NCI-H2171 treated with DMSO at 0.1 percent for 48 hours (cell line): ENCODE measurements around the gene C22orf23.
"Not testable (repeated sequence)": the region's sequence is repeated elsewhere in the genome, so short reads cannot be mapped to it uniquely, and the experiment has no call there.

ENCODE experiments used
- DNase-seq: peaks from one replicate; lab custom pipeline; 2025; lab: John Stamatoyannopoulos, UW

Gene C22orf23

GRCh38 chr22:37954686-37955085 is 1.3 kb upstream of the C22orf23 start:
- no peak for DNase-seq

DNA sequence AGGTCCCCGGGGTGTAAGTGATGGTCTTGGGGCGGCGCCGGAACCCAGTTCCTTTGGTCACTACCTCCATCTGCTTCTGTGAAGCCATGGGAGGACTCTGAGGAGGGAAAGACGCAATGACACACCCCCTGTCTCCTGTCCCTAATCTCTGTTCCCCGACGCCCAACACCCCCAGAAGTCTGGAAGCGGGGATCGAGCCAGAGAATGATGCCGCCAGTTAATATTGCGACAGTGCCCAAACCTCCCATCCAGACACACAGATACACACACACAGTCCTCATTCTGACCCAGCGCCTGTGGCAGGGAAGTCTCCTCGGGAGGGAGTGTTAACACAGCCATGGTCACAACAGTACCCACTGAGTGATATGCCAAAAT is 352 bp downstream of the C22orf23 start:
- no peak for DNase-seq

DNA sequence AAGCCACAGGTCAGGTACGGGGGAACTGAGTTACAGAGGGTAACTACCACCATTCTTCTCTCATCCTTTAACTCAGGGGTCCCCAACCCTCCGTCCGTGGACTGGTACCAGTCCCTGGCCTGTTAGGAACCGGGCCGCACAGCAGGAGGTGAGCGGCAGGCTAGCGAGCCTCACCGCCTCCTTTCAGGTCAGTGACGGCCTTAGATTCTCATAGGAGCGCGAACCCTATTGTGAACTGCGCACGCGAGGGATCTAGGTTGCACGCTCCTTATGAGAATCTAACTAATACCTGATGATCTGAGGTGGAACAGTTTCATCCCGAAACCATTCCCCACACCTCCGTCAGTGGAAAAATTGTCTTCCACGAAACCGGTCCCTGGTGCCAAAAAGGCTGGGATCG is 772 bp downstream of the C22orf23 start:
- not testable (repeated sequence) for DNase-seq

GRCh38 chr22:37951305-37951704 is 2.1 kb downstream of the C22orf23 start:
- DNase-seq: peak; percentile 62

DNA sequence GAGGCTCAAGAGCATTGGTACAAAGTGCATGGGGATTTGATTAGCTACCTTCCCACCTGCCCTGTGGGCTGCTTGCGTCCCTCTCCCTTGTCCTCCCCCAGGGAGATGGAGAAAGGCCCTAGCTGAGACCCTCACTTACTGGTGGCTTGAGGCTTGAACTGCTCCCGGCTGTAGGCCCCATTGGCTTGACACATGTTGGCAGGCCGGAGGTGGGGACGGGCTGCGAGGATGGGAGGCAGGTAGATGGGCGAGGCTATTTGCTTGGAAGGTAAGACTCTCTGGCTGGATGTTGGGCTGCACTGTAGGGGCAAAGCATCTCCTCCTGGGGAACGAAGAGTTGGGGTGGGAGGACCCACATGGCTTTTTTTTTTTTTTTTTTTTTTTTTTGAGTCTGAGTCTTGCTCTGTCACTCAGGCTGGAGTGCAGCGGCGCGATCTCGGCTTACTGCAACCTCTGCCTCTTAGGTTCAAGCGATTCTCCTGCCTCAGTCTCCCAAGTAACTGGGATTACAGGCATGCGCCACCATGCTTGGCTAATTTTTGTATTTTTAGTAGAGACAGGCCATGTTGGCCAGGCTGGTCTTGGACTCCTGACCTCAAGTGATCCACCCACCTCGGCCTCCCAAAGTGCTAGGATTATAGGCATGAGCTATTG is 6.1 kb downstream of the C22orf23 start:
- not testable (repeated sequence) for DNase-seq

DNA sequence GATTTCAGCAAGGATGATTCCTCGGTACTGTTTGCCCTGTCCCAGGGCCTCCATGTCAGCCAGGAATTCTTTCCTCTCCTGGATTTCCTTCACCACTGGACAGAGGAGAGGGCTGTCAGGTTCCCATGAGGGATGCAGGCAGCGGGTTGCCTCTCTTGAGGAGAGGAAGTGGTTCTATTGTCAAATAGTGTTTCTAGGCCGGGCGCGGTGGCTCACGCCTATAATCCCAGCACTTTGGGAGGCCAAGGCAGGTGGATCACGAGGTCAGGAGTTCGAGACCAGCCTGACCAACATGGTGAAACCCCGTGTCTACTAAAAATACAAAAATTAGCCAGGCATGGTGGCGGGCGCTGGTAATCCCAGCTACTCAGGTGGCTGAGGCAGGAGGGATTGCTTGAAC is 9.0 kb downstream of the C22orf23 start:
- DNase-seq: not testable (repeated sequence)

DNA sequence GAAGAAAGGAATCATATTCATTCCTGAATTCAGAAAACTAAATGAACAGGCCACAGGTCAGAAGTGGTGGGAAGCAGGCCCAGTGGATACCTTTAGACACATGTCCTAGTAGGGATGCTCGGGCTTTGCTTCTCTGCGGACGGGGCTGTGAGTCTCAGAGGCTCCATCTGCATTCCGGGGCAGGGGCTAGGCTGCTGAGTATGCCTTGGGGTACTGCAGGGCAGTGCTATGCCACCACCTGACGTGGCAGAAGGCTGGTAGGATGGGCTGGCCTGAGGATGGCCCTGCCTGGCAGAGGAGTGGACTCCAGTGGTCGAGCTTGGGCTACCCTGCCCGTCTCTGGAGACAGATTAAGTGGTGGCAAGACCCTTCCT is 9.6 kb downstream of the C22orf23 start:
- no peak for DNase-seq

DNA sequence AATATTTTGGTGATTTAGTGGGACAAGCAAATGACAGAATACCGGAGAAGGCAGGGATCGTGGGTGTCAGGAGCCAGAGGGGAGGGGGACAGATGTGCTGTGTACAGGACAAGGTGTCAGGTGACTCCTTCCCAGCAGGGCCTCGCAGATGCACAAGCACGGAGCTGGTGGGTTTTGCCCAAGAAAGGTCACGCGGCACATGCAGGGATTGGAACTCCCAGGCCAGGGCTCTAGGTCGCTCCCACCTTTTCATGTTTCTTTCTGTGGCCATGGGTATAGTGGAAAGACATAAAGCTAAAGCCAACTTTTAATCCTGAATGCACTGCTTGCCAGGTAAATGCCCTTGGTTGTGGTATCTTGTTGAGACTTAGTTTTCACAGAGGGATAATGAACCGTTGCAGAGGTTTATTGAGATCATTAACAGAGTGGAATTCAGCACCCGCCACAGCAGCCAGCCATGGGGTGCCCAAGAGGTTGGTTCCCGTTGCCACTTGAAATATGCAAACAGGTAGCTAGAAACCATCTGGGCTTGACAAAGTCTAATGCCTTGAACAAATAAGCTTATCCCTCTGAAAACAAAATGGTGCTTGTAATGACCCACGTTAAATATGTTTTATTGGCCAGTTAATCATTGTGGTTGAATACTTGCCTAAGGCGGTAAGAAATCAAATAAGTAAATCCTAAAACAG is 10.1 kb downstream of the C22orf23 start:
- DNase-seq: peak; percentile 66

DNA sequence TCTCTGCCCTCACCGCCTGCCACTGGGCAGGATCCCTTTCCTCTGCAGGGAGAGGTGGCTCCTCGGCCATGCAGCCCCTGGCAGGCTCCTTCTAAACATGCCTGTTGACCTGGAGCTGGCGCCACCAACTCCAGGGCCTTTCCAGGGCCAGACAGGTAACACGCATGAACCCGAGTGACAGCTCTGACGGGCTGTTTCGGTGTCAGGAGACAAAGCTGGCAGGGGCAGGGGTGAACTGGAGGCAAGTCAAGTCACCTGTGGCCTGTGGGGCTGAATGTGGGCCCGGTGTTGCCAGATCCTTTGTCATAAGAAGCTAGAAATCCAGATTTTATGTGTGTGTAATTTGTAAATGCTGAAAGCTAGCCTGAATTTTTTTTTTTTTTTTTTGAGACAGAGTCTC is 11.3 kb downstream of the C22orf23 start:
- no peak for DNase-seq

GRCh38 chr22:37940698-37941376 is 12.6 kb downstream of the C22orf23 start:
- DNase-seq: no peak

GRCh38 chr22:37933711-37934376 is 19.6 kb downstream of the C22orf23 start:
- peak; percentile 48 for DNase-seq

GRCh38 chr22:37932821-37933578 is 20.4 kb downstream of the C22orf23 start:
- no peak for DNase-seq

GRCh38 chr22:37932401-37932800 is 21.0 kb downstream of the C22orf23 start:
- DNase-seq: no peak

DNA sequence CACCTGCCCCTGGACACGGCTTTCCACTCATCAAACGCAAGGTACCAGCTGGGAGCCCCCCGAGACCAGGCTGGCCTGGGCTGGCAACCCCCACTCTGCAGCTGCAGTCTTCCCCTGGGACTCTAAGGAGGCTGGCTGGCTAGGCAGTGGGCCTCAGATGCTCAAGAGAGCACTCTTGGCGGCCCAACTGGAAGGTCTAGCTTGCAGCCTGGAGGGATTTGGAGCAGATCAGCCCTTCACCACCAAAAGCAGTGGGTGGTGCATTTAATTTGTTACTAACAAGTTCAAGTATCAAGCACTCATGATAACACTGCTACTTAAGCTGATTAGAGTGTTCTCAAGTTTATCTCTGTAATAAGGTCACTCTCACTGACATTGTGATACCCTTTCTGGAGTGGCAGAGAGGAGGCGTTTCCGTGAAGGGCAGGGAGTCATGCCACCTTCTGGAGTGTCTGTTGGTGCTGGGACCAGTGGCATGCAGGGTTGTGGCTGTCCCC is 21.5 kb downstream of the C22orf23 start:
- no peak for DNase-seq

DNA sequence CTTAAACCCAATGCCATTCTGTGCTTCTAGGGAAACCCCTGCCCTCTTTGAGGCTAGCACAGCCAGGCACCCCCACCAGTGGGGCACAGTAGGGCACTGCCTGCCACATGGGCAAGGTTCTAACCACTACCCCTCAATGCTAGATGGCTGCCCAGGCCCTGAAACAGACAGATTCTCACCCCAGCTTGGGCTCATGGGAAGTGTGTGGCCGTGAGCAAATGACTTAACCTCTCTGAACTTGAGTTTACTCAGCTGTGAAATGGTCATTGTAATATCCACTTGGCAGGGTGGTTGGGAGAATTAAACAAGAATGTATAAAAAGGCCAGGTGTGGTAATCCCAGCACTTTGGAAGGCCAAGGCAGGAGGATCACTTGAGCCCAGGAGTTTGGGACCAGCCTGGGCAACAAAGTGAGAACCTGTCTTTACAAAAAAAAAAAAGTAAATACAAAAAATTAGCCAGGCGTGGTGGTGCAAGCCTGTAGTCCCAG is 22.4 kb downstream of the C22orf23 start:
- no peak for DNase-seq

DNA sequence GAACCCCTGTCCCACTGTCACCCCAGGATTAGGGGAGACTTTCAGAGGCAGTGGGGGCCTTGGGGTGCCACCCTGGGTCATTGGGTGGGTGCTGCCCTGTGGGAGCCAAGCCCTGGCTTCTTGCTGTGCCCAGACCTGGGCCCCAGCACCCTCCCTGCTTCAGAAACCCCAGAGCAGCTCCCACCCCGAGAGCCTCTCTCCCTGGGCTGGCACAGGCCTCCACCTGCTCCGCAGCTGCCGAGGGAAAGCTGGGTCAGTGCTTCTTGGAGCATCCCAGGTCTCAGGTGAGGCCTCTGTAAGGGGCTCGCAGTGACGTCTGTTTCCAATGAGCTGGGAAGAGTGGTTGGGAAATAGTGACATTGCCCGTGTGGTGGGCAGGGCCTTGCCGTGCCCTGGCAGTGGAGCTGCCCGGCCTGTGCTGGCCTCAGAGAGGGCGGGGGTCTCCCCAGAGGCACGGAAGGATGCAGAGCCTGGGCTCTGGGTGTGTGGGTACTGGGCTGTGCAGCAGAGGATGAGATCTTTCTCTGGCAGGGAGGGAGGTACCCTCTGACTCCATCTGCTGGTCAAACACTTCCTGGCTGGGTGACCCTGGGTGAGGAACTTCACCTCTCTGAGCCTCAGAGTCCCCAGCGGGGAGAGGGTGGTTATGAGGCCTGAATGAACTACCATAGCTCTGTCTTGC is 23.0 kb downstream of the C22orf23 start:
- DNase-seq: peak; percentile 10

DNA sequence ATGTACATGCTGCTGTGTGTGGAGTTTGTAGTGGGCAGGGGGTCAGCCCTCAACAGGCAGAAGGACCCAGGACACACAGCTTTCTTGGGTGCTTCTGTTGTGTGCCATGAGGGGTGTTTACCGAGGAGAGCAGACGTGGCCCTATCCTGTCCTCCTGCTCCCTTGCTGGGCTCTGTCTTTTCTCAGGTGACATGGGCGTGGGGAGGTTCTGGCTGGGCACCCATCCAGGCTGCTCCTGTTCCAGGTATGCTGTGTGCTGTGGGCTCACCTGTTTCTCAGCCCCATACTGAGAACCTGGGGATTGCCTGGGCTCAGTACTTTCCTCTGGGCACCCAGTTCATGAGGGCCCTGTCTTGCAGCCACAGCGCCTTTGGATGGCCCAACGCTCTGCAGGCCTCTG is 24.0 kb downstream of the C22orf23 start:
- DNase-seq: no peak

GRCh38 chr22:37927637-37927936 is 25.8 kb downstream of the C22orf23 start:
- DNase-seq: no peak

DNA sequence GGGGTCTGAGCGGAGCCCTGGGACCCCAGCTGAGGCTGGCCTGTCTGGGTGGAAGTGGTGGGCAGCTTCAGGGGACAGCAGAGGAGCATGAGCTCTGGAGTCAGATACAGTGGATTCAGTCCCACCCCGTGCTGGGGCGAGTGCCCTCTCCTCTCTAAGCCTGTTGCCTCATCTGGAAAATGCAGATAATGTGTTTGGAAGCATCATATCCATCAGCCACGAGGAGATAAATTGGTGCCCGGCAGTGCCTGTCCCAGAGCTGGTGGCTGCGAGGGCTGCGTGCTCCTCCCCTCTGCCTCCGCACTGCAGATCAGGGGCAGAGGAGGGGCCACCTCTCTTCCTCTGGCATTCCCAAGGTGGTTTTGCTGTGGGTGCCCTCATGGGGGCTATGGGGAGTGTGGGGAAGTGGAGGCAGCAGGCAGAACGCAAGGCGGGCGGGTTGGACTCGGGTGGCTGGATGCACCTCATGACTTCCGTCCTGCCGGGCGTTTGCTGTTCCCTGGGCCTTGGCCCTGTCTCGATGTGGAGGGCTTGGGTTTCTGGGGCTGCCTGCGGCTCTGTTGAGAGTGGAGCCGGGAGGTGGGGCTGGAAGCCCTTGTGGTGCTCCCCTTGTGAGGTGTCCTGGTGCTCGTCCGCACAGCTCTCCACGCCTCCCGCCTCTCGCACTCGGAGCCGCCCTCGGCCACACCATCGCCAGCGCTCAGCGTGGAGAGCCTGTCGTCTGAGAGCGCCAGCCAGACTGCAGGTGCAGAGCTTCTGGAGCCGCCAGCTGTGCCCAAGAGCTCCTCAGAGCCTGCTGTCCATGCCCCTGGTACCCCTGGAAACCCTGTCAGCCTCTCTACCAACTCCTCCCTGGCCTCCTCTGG is 26.4 kb downstream of the C22orf23 start:
- no peak for DNase-seq

GRCh38 chr22:37926358-37926757 is 27.0 kb downstream of the C22orf23 start:
- DNase-seq: no peak
